Measurements from ENCODE around the gene PDE7B.

Gene PDE7B

GRCh38 chr6:136038531-136038930 lies 187.0 kb downstream of the PDE7B start:
- peak overlapping the region; percentile 33 for H3K4me3 ChIP-seq (ENCODE audit: low read depth, low read length)

DNA sequence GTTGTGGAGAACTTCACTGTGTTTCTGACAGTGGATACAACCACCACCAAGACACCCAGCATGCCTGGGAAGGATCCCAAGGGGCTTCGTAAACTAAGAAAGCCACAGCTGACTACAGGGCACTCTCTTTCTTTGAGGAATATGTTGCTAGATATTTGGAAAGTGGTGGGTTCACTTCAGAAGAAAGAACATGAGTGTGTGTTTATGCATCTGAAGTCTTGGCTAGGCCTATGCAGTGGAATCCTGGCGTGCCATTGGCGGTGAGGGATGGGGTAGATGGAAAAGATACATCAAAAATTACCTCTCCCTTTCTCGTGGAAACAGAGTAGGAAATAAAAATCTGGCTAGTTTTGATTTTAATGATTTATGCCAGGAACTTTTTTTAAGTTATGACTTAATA lies 187.7 kb downstream of the PDE7B start:
- no peak for DNase-seq (ENCODE audit: low read depth)
- peak overlapping the region; percentile 33 for H3K4me3 ChIP-seq (ENCODE audit: low read depth, low read length)

More at GRCh38 chr6:136038531-136038930, 187.0 kb downstream of the PDE7B start:
- no peak for DNase-seq (ENCODE audit: low read depth)

- H3K4me3 ChIP-seq (ENCODE audit: low read depth, low read length) = no peak overlapping the region
- no peak for DNase-seq (ENCODE audit: low read depth)
Measured at GRCh38 chr6:136050475-136050874, 199.0 kb downstream of the PDE7B start.

DNA sequence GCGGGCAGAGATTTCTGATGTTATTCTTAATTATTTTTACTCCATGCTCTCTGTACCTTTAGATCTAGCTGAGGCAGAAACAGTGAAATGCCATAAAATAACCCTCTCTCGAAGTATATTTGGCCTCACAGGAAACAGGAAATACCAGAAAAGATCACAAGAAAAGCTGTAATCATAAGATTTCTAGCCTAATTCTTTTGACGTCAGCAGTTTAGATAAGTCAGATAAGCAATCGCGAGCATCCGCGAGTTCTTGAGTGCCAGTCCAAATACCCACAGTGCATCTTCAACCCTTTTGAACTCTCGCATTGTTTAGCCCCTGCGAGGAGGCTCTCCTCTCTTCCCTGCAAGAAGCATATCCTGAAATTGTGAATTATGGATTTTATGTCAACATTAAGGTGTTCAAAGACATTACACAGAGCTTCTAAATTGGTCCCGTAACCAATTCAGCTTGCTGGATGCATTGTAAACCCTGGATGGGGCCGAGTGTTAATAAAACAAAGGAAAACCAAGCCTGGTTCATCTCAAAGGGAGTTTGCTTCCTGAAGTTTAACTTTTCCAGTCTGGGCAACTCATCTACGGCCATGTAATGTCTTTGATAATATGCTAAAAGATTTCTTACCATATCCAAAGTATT lies 199.8 kb downstream of the PDE7B start:
- no peak overlapping the region for H3K4me3 ChIP-seq (ENCODE audit: low read depth, low read length)
- DNase-seq (ENCODE audit: low read depth) = no peak

- H3K4me3 ChIP-seq (ENCODE audit: low read depth, low read length) = no peak overlapping the region
- no peak for DNase-seq (ENCODE audit: low read depth)
Measured at GRCh38 chr6:136052031-136052430, 200.5 kb downstream of the PDE7B start.

GRCh38 chr6:136058852-136059251 lies 207.4 kb downstream of the PDE7B start:
- H3K4me3 ChIP-seq (ENCODE audit: low read depth, low read length) = no peak overlapping the region
- no peak for DNase-seq (ENCODE audit: low read depth)

DNA sequence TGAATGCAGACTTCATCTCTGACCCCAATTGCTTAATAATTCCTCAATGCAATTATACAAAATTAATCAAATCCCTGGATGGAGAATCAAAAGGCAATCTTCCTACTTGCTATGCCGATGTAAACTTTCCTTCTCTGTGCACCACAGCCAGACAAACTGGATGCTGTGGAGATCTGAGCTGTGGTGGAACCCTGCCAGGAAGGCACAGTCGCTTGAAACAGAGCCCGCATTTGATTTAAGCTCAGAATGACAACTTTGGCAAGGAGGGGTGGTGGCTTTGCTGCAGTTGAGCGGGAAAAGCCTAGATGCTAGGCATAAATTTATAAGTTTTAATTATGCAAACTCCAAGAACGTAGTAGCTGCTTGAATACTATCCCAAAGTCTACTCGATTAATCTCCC lies 207.8 kb downstream of the PDE7B start:
- no peak overlapping the region for H3K4me3 ChIP-seq (ENCODE audit: low read depth, low read length)
- no peak for DNase-seq (ENCODE audit: low read depth)

DNA sequence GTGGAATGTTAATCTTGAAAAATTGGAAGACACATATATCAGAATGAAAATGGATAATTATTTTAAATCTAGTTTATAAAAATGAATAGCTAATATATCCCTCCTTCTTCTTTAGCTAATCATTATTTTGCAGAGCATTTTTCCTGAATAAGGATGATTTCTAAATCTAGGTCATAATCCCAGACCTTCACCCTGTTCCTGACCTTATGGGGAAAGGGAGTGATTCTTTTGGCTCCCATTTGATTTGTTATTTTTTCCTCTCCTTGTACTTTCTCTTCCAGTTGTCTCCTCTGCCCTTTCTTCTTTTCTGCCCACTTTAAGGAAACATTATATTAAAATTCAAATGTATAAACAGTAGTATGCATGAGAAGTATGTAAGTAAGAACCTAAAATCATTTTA lies 208.6 kb downstream of the PDE7B start:
- H3K4me3 ChIP-seq (ENCODE audit: low read depth, low read length) = no peak overlapping the region

DNA sequence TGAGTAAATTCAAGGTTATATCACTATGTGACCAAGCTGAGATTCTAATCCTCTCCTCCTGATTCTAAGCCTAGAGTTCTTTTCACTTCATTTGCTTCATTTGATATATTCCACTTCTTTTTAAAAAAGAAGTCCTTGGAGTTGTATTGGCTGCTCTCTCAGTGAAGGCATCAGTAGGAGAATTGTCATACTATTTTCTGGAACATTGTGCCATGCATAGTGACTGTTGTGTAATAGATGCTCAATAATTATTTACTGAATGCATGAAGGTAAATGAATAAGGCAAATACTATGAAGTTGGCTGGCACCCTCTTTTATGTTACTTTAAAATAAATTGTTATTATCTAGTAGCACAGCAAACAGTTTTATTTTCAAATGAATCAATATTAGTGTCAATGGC lies 209.3 kb downstream of the PDE7B start:
- no peak overlapping the region for H3K4me3 ChIP-seq (ENCODE audit: low read depth, low read length)
- DNase-seq (ENCODE audit: low read depth) = no peak

More for the DNA sequence above, 208.6 kb downstream of the PDE7B start:
- DNase-seq (ENCODE audit: low read depth) = no peak

GRCh38 chr6:136061701-136062100 lies 210.2 kb downstream of the PDE7B start:
- H3K4me3 ChIP-seq (ENCODE audit: low read depth, low read length) = no peak overlapping the region
- no peak for DNase-seq (ENCODE audit: low read depth)

DNA sequence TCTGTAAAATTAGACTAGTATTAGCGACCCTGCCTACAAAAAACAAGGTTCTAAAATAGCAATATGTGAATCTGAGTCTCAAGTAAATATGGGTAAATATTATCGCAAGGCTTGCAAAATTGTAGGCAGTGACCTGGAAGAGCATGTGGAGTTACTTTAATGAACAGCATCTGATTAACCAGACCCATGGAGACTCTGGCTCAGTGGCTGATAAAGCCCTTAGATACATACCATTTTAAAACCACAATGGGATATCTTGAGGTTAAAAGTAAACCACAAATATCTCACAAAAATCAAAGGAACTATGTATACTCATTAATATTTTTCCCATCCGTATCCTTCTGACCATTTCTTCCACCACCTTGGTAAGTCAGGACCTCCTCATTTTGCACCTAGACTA lies 211.6 kb downstream of the PDE7B start:
- no peak overlapping the region for H3K4me3 ChIP-seq (ENCODE audit: low read depth, low read length)
- no peak for DNase-seq (ENCODE audit: low read depth)

- no peak for DNase-seq (ENCODE audit: low read depth)
Measured at GRCh38 chr6:136066005-136066404, 214.5 kb downstream of the PDE7B start.

GRCh38 chr6:136067731-136068341 lies 216.3 kb downstream of the PDE7B start:
- DNase-seq (ENCODE audit: low read depth) = no peak
- no peak overlapping the region for H3K4me3 ChIP-seq (ENCODE audit: low read depth, low read length)

More at GRCh38 chr6:136066005-136066404, 214.5 kb downstream of the PDE7B start:
- no peak overlapping the region for H3K4me3 ChIP-seq (ENCODE audit: low read depth, low read length)

GRCh38 chr6:136069119-136069518 lies 217.6 kb downstream of the PDE7B start:
- no peak for DNase-seq (ENCODE audit: low read depth)
- H3K4me3 ChIP-seq (ENCODE audit: low read depth, low read length) = no peak overlapping the region

- no peak overlapping the region for H3K4me3 ChIP-seq (ENCODE audit: low read depth, low read length)
- no peak for DNase-seq (ENCODE audit: low read depth)
Measured at GRCh38 chr6:136070815-136071214, 219.3 kb downstream of the PDE7B start.

- H3K4me3 ChIP-seq (ENCODE audit: low read depth, low read length) = no peak overlapping the region
- no peak for DNase-seq (ENCODE audit: low read depth)
Measured at GRCh38 chr6:136072691-136073090, 221.2 kb downstream of the PDE7B start.

GRCh38 chr6:136073216-136073615 lies 221.7 kb downstream of the PDE7B start:
- H3K4me3 ChIP-seq (ENCODE audit: low read depth, low read length) = no peak overlapping the region
- DNase-seq (ENCODE audit: low read depth) = no peak

- peak; percentile 86 for DNase-seq (ENCODE audit: low read depth)
- H3K4me3 ChIP-seq (ENCODE audit: low read depth, low read length) = no peak overlapping the region
Measured at GRCh38 chr6:136076496-136076895, 225.0 kb downstream of the PDE7B start.

DNA sequence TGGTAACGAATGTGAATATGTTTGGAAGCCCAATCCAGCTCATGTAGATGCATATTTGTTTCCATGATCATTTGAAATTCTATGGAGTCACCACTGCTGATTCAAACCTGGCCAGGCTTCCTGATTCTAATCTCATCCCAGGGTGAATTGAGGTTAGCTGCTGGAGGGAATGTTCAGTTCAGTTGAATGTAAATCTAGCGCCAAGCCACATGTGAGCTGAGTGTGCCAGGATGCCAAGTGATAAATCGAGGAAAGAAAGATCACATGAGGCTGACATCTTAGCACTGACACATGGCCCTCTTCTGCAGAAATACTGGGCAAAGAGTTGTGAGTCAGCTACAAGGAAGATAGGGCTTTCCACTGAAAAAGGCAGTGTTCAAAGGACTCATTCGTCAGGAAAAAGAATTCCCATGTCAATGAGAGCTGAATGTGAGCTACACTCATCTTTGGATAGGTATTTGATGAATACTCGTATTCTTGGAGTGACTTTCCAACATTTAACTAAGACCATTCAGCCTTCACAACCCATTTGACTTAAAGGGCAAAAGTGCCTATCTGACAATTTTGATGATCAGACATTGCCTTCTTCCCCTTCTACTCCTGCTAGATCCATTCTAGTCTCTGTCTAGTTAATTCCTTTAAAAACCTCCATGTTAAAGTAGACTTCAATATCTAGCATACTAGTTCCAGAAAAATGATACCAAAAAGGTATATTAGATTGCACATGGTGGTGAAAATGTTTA lies 226.5 kb downstream of the PDE7B start:
- DNase-seq (ENCODE audit: low read depth) = peak; percentile 93
- no peak overlapping the region for H3K4me3 ChIP-seq (ENCODE audit: low read depth, low read length)

- no peak for DNase-seq (ENCODE audit: low read depth)
- H3K4me3 ChIP-seq (ENCODE audit: low read depth, low read length) = no peak overlapping the region
Measured at GRCh38 chr6:136079701-136080565, 228.4 kb downstream of the PDE7B start.
